Activated T-cell treated with anti-CD3 and anti-CD28 coated beads, Interleukin-2, amount 50 U/mL, for 72 hours (primary cell): ENCODE results near the gene COL4A4. TPM values are rescaled to one million over a fixed set of nuclear protein-coding genes. Genes with fewer than 3 reads are reported as not detected.

Experiments used
- ATAC-seq, 2 donors: fragments of 150-1000 bp; cut with Tn5 transposase; replicated peaks in 1 of 2; 2 replicates each; pipeline ENCODE4 v1.10.0; 2021; ENCODE audit warnings: moderate library complexity in 2 of 2, mild to moderate bottlenecking in 1 of 2
- DNase-seq, 2 donors: peaks; one replicate each; pipeline ENCODE4 v3.0.0; 2021 to 2022; ENCODE audit warnings: mixed read lengths in 1 of 2
- H3K27ac Mint-ChIP-seq: one replicate; pipeline ENCODE4 v1.8.0; 2022; ENCODE audit warnings: mild to moderate bottlenecking, moderate library complexity, mixed read lengths
- H3K27me3 Mint-ChIP-seq: one replicate; pipeline ENCODE4 v1.8.0; 2022; ENCODE audit warnings: low read depth, mixed read lengths
- H3K36me3 Mint-ChIP-seq, 2 donors: one replicate each; pipeline ENCODE4 v1.8.0; 2022; ENCODE audit warnings: mixed read lengths in 2 of 2, mild to moderate bottlenecking in 1 of 2; ENCODE audit not compliant: insufficient read depth in 2 of 2
- H3K4me1 Mint-ChIP-seq: one replicate; pipeline ENCODE4 v1.8.0; 2022; ENCODE audit warnings: low read depth, mixed read lengths
- H3K4me3 Mint-ChIP-seq, 2 donors: one replicate each; pipeline ENCODE4 v1.8.0; 2022; ENCODE audit warnings: mild to moderate bottlenecking in 2 of 2, mixed read lengths in 2 of 2, moderate library complexity in 2 of 2
- H3K9me3 Mint-ChIP-seq, 2 donors: one replicate each; pipeline ENCODE4 v1.8.0; 2022; ENCODE audit warnings: mixed read lengths in 2 of 2
- total RNA-seq, 2 donors: library from RNA; stranded (reverse); gene quantifications; one replicate each; pipeline ENCODE4 v1.2.3, GENCODE V29; 2022

COL4A4 gene
- total RNA-seq, 2 donors from 2014 or later: 0.02 to 0.16 TPM

DNA sequence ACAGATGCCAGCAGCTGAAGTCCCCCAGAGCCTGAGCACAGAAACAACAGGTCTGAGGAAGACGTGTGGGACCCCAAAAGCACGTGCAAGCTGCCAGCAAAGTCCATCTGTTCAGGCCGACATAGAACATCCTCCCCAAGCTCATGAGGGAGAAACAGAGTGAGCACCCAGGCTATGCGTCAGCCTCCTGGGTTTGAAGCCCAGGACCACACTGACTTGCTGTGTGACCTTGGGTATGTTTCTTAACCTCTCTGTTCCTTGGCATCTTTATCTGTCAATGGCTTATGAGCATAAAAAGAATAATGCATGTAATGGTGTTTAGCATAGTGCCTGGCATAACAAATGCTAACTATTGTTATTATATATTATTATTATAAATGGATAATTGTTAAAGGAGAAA is 40.3 kb downstream of the COL4A4 start:
- Mint-ChIP-seq H3K9me3 (no peaks in the 10 kb centered on the region), H3K4me3 (no peak overlapping the region), H3K4me1 (no peaks in the 10 kb centered on the region), H3K27ac (no peak overlapping the region), H3K36me3 (no peaks in the 10 kb centered on the region), H3K27me3 (peaks cover 27% of the 10 kb centered on the region)
- DNase-seq (no peak), ATAC-seq (no peak)

- ATAC-seq: no peak
- H3K36me3 Mint-ChIP-seq: no peaks in the 10 kb centered on the region
- no peak overlapping the region for H3K4me3 Mint-ChIP-seq
- no peak overlapping the region for H3K27ac Mint-ChIP-seq
- H3K9me3 Mint-ChIP-seq: no peaks in the 10 kb centered on the region
- peaks cover 5% of the 10 kb centered on the region for H3K4me1 Mint-ChIP-seq
- DNase-seq: no peak
- H3K27me3 Mint-ChIP-seq: peaks cover 32% of the 10 kb centered on the region
Observed at GRCh38 chr2:227118353-227118752, 45.7 kb downstream of the COL4A4 start.

- peaks cover 5% of the 10 kb centered on the region for H3K4me1 Mint-ChIP-seq
- no peaks in the 10 kb centered on the region for H3K36me3 Mint-ChIP-seq
- no peak overlapping the region for H3K27ac Mint-ChIP-seq
- no peak for DNase-seq
- H3K9me3 Mint-ChIP-seq: no peaks in the 10 kb centered on the region
- H3K4me3 Mint-ChIP-seq: no peak overlapping the region
- ATAC-seq: no peak
- peaks cover 27% of the 10 kb centered on the region for H3K27me3 Mint-ChIP-seq
Observed at GRCh38 chr2:227117852-227118251, 46.2 kb downstream of the COL4A4 start.

GRCh38 chr2:227117027-227117426 is 47.0 kb downstream of the COL4A4 start:
- peak overlapping the region in 1 of 2 donors; percentile 25 for H3K4me3 Mint-ChIP-seq
- no peaks in the 10 kb centered on the region for H3K9me3 Mint-ChIP-seq
- H3K36me3 Mint-ChIP-seq: no peaks in the 10 kb centered on the region
- DNase-seq (no peak), ATAC-seq (peak; percentile 69 to 91)
- peak overlapping the region; percentile 56 for H3K27ac Mint-ChIP-seq
- peaks cover 27% of the 10 kb centered on the region for H3K27me3 Mint-ChIP-seq
- H3K4me1 Mint-ChIP-seq: peaks cover 5% of the 10 kb centered on the region

DNA sequence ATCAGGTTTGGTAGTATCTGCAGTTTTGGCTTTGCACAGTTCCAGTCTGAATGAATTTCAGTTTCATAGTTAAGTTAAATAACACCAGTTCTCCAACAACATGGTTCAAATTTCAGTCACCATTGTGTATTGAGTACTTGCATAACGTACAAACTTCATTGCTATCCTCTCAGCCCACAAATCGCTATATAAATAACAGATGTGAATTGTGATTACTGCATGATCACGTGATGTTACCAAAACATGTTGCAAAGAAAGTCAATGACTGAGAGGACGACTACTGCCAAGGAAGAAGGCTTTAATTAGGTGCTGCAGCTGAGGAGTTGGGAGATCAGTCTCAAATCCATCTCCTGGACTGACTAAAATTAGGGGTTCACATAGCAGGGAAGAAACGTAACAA is 48.2 kb downstream of the COL4A4 start:
- Mint-ChIP-seq H3K27ac (no peak overlapping the region), H3K9me3 (no peaks in the 10 kb centered on the region), H3K4me3 (no peak overlapping the region), H3K4me1 (peaks cover 5% of the 10 kb centered on the region), H3K36me3 (no peaks in the 10 kb centered on the region), H3K27me3 (peaks cover 27% of the 10 kb centered on the region)
- DNase-seq (no peak), ATAC-seq (peak in 1 of 2 donors; percentile 32)

GRCh38 chr2:227106845-227107759 is 56.9 kb downstream of the COL4A4 start:
- DNase-seq (peak; percentile 31 to 36), ATAC-seq (peak in 1 of 2 donors; percentile 54)
- H3K4me3 Mint-ChIP-seq: no peak overlapping the region
- no peaks in the 10 kb centered on the region for H3K9me3 Mint-ChIP-seq
- no peaks in the 10 kb centered on the region for H3K27me3 Mint-ChIP-seq
- H3K36me3 Mint-ChIP-seq: no peaks in the 10 kb centered on the region
- no peaks in the 10 kb centered on the region for H3K4me1 Mint-ChIP-seq
- H3K27ac Mint-ChIP-seq: no peak overlapping the region

- Mint-ChIP-seq H3K4me1 (no peaks in the 10 kb centered on the region), H3K36me3 (no peaks in the 10 kb centered on the region), H3K4me3 (no peak overlapping the region), H3K27ac (no peak overlapping the region), H3K9me3 (no peaks in the 10 kb centered on the region), H3K27me3 (no peaks in the 10 kb centered on the region)
- ATAC-seq: no peak
- no peak for DNase-seq
Observed at GRCh38 chr2:227103583-227103982, 60.4 kb downstream of the COL4A4 start.

DNA sequence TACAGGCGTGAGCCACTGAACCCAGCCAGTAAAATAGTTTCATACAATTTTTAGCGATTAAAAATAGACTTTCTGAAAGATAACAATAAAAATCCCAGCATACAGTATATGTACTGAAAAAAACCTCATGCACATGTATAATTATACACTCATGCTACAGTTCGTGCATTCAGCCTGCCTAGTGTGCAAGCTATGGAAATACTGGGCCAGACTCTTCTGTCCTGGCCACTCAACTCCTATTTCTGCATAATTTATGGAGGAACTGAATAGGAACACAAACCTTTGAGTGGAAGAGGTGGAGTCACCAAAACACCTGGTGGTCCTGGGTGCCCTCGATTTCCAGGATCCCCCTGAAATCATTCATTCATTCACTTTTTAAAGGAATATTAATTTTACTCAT is 64.7 kb downstream of the COL4A4 start:
- no peak overlapping the region for H3K4me3 Mint-ChIP-seq
- no peak overlapping the region for H3K27ac Mint-ChIP-seq
- no peaks in the 10 kb centered on the region for H3K36me3 Mint-ChIP-seq
- no peak for DNase-seq
- peaks cover 2% of the 10 kb centered on the region for H3K27me3 Mint-ChIP-seq
- H3K9me3 Mint-ChIP-seq: no peaks in the 10 kb centered on the region
- H3K4me1 Mint-ChIP-seq: no peaks in the 10 kb centered on the region
- ATAC-seq: no peak

- ATAC-seq: no peak
- Mint-ChIP-seq H3K27me3 (peaks cover 7% of the 10 kb centered on the region), H3K9me3 (no peaks in the 10 kb centered on the region), H3K36me3 (no peaks in the 10 kb centered on the region), H3K4me3 (no peak overlapping the region), H3K4me1 (no peaks in the 10 kb centered on the region), H3K27ac (no peak overlapping the region)
- no peak for DNase-seq
Observed at GRCh38 chr2:227098162-227098515, 65.9 kb downstream of the COL4A4 start.

DNA sequence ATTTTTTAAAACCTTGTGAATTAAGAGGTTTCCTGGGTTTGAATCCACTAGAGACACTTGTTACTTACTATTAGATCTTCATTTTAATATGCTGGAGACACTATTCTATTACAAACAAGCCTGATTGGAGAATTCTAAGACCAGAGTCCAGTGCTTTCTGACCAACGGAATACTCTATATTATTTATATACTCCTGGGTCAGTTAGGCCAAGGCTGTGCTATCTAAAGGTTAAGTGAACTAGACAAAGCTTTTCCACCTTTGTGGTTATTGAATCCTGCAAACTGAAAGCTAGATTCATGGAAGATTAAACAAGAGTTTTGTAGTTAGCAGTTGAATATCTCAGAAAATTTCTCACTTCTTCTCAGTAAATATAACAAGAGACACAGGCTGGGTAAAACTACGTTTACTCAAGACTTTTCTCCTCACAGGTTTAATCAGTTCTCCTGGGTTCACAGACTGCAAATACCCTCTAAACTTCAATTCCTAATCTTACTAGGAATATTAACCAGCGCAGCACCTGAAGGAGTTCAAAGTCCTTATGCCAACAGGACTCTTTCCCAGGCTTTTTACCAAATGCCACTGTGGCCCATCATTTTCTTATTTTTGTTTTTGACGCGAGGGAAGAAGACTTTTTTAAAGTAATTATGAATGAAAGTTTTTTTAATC is 66.4 kb downstream of the COL4A4 start:
- H3K4me3 Mint-ChIP-seq: no peak overlapping the region
- peaks cover 7% of the 10 kb centered on the region for H3K27me3 Mint-ChIP-seq
- H3K9me3 Mint-ChIP-seq: no peaks in the 10 kb centered on the region
- no peaks in the 10 kb centered on the region for H3K4me1 Mint-ChIP-seq
- no peaks in the 10 kb centered on the region for H3K36me3 Mint-ChIP-seq
- ATAC-seq (no peak), DNase-seq (no peak)
- no peak overlapping the region for H3K27ac Mint-ChIP-seq

DNA sequence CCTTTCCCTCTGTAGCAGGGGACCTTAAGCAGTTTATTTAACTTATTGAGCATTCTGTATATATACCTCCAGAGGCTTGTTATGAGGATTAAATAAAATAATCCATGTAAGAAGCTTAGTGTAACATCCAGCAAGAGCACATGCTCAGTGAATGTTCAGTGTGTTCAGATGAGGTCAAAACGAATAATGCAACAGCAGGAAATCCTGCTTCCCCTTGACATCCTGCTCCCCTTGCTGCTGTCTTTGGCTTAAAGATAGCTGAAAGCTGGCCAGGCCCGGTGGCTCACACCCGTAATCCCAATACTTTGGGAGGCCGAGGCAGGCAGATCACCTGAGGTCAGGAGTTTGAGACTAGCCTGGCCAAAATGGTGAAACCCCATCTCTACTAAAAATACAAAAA is 68.7 kb downstream of the COL4A4 start:
- H3K27me3 Mint-ChIP-seq: peaks cover 7% of the 10 kb centered on the region
- DNase-seq (no peak), ATAC-seq (no peak)
- H3K36me3 Mint-ChIP-seq: no peaks in the 10 kb centered on the region
- no peak overlapping the region for H3K27ac Mint-ChIP-seq
- no peaks in the 10 kb centered on the region for H3K9me3 Mint-ChIP-seq
- H3K4me3 Mint-ChIP-seq: no peak overlapping the region
- H3K4me1 Mint-ChIP-seq: no peaks in the 10 kb centered on the region

DNA sequence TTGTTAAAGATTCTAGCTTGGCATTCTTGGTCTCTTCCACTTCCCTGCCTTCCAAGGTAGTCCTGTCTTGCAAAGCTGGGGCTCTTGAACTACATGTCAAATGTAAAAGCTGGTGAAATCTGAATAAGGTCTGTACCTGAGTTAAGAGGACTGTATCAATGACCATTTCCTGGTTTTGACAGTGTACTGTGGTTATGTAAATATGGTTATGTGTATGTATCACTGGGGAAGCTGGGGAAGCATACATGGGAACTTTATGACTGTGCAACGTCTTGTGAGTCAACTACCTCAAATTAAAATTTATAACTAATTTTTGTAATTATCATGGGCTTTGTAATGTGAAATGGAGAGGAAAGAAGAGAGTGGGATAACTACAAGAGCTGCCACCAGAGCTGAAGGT is 81.7 kb downstream of the COL4A4 start:
- no peaks in the 10 kb centered on the region for H3K9me3 Mint-ChIP-seq
- H3K27ac Mint-ChIP-seq: no peak overlapping the region
- DNase-seq: no peak
- peaks cover 9% of the 10 kb centered on the region for H3K27me3 Mint-ChIP-seq
- no peak for ATAC-seq
- H3K4me1 Mint-ChIP-seq: no peaks in the 10 kb centered on the region
- no peaks in the 10 kb centered on the region for H3K36me3 Mint-ChIP-seq
- no peak overlapping the region for H3K4me3 Mint-ChIP-seq

DNA sequence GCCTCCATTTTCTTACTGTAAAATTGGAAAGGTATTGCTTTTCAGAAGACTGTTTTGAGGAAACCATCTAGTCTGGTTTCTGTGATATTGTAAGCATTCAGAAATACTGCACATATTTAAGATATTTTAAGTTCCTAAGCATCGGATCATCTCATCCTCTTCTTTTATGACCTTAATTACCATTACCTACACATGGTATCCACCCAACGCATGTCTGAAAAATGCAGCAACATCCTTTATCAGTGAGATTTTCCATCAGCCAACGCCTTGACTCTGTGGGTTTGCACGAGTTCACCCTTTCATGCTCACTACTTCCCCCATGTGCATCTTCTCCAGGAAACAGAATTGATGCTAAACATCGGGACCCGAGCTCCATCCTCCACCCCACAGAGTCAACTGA is 84.3 kb downstream of the COL4A4 start:
- Mint-ChIP-seq H3K27ac (no peak overlapping the region), H3K36me3 (no peaks in the 10 kb centered on the region), H3K4me1 (no peaks in the 10 kb centered on the region), H3K4me3 (no peak overlapping the region), H3K9me3 (peaks cover 0 to 3% of the 10 kb centered on the region in 2 donors), H3K27me3 (peaks cover 8% of the 10 kb centered on the region)
- no peak for DNase-seq
- no peak for ATAC-seq
